H1 (cell line): ENCODE data around the gene DIAPH2. TPM values are rescaled to one million over a fixed set of nuclear protein-coding genes. Genes with fewer than 3 reads are reported as not detected.

Experiments used
- CTCF ChIA-PET: fragments of 300-600 bp; sonication (Branson Sonifier 250); formaldehyde crosslinking; loops from one replicate; lab custom pipeline; 2021; ENCODE audit not compliant: partially characterized antibody; lab: Charles Lee
- POLR2A ChIA-PET: fragments of 300-600 bp; sonication (Branson Sonifier 250); formaldehyde crosslinking; loops from one replicate; lab custom pipeline; 2021; ENCODE audit warnings: inconsistent platforms; ENCODE audit not compliant: partially characterized antibody; lab: Charles Lee
- DNase-seq, 2 experiments: peaks; one replicate each; pipeline versions ENCODE4 v3.0.0 to v3.0.0-alpha.2; 2010 to 2022; ENCODE audit warnings: low spot score in 2 of 2, low read depth in 1 of 2, mixed read lengths in 1 of 2
- FAIRE-seq: peaks from 2 replicates; lab custom pipeline; 2011; peaks lifted over from hg19 to GRCh38; lab: Jason Lieb, UNC
- H2AFZ ChIP-seq: 2 replicates; pipeline ENCODE4 v1.8.1; 2012; ENCODE audit warnings: low read length, inconsistent platforms
- H2AK5ac ChIP-seq: 2 replicates; pipeline ENCODE4 v1.6.1; 2013; ENCODE audit warnings: low read depth, low read length
- H2BK120ac ChIP-seq: replicated peaks from 2 replicates; pipeline ENCODE3; 2013; ENCODE audit warnings: low read depth, low read length, inconsistent platforms
- H2BK12ac ChIP-seq: 2 replicates; pipeline ENCODE4 v1.6.1; 2013; ENCODE audit warnings: low read depth, low read length
- H2BK15ac ChIP-seq: 2 replicates; pipeline ENCODE4 v1.6.1; 2013; ENCODE audit warnings: low read length
- H2BK20ac ChIP-seq: 2 replicates; pipeline ENCODE4 v1.6.1; 2013; ENCODE audit warnings: low read length
- H2BK5ac ChIP-seq: 2 replicates; pipeline ENCODE4 v1.6.1; 2013; ENCODE audit warnings: low read depth, low read length
- H3K14ac ChIP-seq: 2 replicates; pipeline ENCODE4 v1.6.1; 2013; ENCODE audit warnings: inconsistent platforms; ENCODE audit not compliant: insufficient read length
- H3K18ac ChIP-seq: 2 replicates; pipeline ENCODE4 v1.6.1; 2013; ENCODE audit warnings: low read length; ENCODE audit errors: extremely low read depth
- H3K23ac ChIP-seq: 2 replicates; pipeline ENCODE4 v1.6.1; 2013; ENCODE audit warnings: inconsistent platforms; ENCODE audit not compliant: insufficient read length
- H3K23me2 ChIP-seq: 2 replicates; pipeline ENCODE4 v1.6.1; 2013; ENCODE audit warnings: low read depth, low read length
- H3K27ac ChIP-seq: 2 replicates; pipeline ENCODE4 v1.6.1; 2011; ENCODE audit warnings: low read depth, low read length, inconsistent platforms
- H3K27me3 ChIP-seq, 4 experiments: replicated peaks in 1 of 4; 1 replicate in 1 of 4; 2 replicates in 3 of 4; pipeline versions ENCODE4 v1.6.1 to v1.8.1; 2011 to 2013; ENCODE audit warnings: low read length in 3 of 4, mild to moderate bottlenecking in 3 of 4, inconsistent platforms in 2 of 4, mixed read lengths in 2 of 4, moderate library complexity in 1 of 4; ENCODE audit not compliant: control insufficient read depth in 3 of 4, insufficient read depth in 3 of 4; ENCODE audit errors: extremely low read depth in 1 of 4
- H3K36me3 ChIP-seq, 4 experiments: 2 replicates each; pipeline versions ENCODE4 v1.6.1 to v1.8.1; 2011 to 2013; ENCODE audit warnings: mild to moderate bottlenecking in 4 of 4, low read length in 3 of 4, moderate library complexity in 2 of 4, control low read depth in 1 of 4, inconsistent platforms in 1 of 4; ENCODE audit not compliant: insufficient read depth in 4 of 4, control insufficient read depth in 2 of 4
- H3K4ac ChIP-seq: replicated peaks from 2 replicates; pipeline ENCODE3; 2013; ENCODE audit warnings: low read length, low read depth, mixed read lengths, inconsistent platforms; ENCODE audit not compliant: insufficient read length
- H3K4me1 ChIP-seq, 4 experiments: replicated peaks in 1 of 4; 1 replicate in 1 of 4; 2 replicates in 3 of 4; pipeline versions ENCODE4 v1.6.1 to v1.8.1; 2011 to 2013; ENCODE audit warnings: low read length in 3 of 4, inconsistent platforms in 2 of 4, mixed read lengths in 1 of 4; ENCODE audit not compliant: insufficient read depth in 4 of 4, control insufficient read depth in 3 of 4
- H3K4me2 ChIP-seq, 2 experiments: 2 replicates each; pipeline versions ENCODE4 v1.6.1 to v1.8.1; 2011 to 2013; ENCODE audit warnings: low read depth in 2 of 2, low read length in 2 of 2, control low read depth in 1 of 2, inconsistent platforms in 1 of 2, mild to moderate bottlenecking in 1 of 2; ENCODE audit not compliant: insufficient read depth in 1 of 2
- H3K4me3 ChIP-seq, 4 experiments: fragments of 200-600, 300-600 bp in 1 of 4; sonication (generic), shearing (Covaris generic), sonication (Bioruptor Twin) in 1 of 4; 2 replicates each; pipeline versions ENCODE4 v1.5.1 to v1.8.1; 2011 to 2016; ENCODE audit warnings: low read length in 4 of 4, low read depth in 3 of 4, control low read depth in 2 of 4, inconsistent platforms in 2 of 4, mild to moderate bottlenecking in 2 of 4, mixed read lengths in 1 of 4, moderate library complexity in 1 of 4; ENCODE audit not compliant: insufficient read depth in 2 of 4; ENCODE audit errors: extremely low read depth in 1 of 4
- H3K56ac ChIP-seq: replicated peaks from 2 replicates; pipeline ENCODE3; 2013; ENCODE audit warnings: low read depth, mild to moderate bottlenecking, mixed read lengths, low read length, inconsistent platforms; ENCODE audit not compliant: insufficient read length
- H3K79me1 ChIP-seq: 2 replicates; pipeline ENCODE4 v1.6.1; 2013; ENCODE audit warnings: low read depth, low read length, control low read depth
- H3K79me2 ChIP-seq, 2 experiments: 2 replicates each; pipeline versions ENCODE4 v1.6.1 to v1.8.1; 2012 to 2013; ENCODE audit warnings: low read length in 2 of 2, mild to moderate bottlenecking in 2 of 2, inconsistent platforms in 1 of 2; ENCODE audit not compliant: insufficient read depth in 2 of 2, control insufficient read depth in 1 of 2
- H3K9ac ChIP-seq, 4 experiments: replicated peaks in 1 of 4; 1 replicate in 1 of 4; 2 replicates in 3 of 4; pipeline versions ENCODE4 v1.6.1 to v1.8.1; 2011 to 2013; ENCODE audit warnings: low read depth in 3 of 4, low read length in 3 of 4, control low read depth in 2 of 4, mild to moderate bottlenecking in 2 of 4, moderate library complexity in 2 of 4, inconsistent platforms in 1 of 4; ENCODE audit errors: extremely low read depth in 1 of 4
- H3K9me3 ChIP-seq, 2 experiments: 2 replicates each; pipeline versions ENCODE4 v1.6.1 to v1.8.1; 2012 to 2013; ENCODE audit warnings: mild to moderate bottlenecking in 2 of 2, moderate library complexity in 2 of 2, control low read depth in 1 of 2, inconsistent platforms in 1 of 2, low read depth in 1 of 2, low read length in 1 of 2, mixed read lengths in 1 of 2; ENCODE audit not compliant: insufficient read depth in 2 of 2
- H4K20me1 ChIP-seq, 2 experiments: replicated peaks in 1 of 2; 2 replicates each; pipeline versions ENCODE3 to v1.8.1; 2011 to 2013; ENCODE audit warnings: inconsistent platforms in 2 of 2, low read length in 2 of 2, mild to moderate bottlenecking in 1 of 2; ENCODE audit not compliant: insufficient read depth in 2 of 2, control insufficient read depth in 1 of 2
- H4K5ac ChIP-seq: 2 replicates; pipeline ENCODE4 v1.6.1; 2013; ENCODE audit warnings: low read length, low read depth, mixed read lengths, inconsistent platforms; ENCODE audit not compliant: insufficient read length
- H4K8ac ChIP-seq: 2 replicates; pipeline ENCODE4 v1.8.0; 2013; ENCODE audit warnings: mild to moderate bottlenecking, moderate library complexity, low read length, inconsistent platforms; ENCODE audit not compliant: insufficient read depth; ENCODE audit errors: extremely low read depth
- H4K91ac ChIP-seq: replicated peaks from 2 replicates; pipeline ENCODE3; 2013; ENCODE audit warnings: low read length, mixed read lengths, inconsistent platforms; ENCODE audit not compliant: insufficient read length
- CHD2 ChIP-seq: IDR thresholded peaks from 2 replicates; pipeline ENCODE4 v1.6.1; 2012; ENCODE audit warnings: low read length, improper control_type of control experiment
- E2F6 ChIP-seq: IDR thresholded peaks from 2 replicates; pipeline ENCODE4 v1.6.1; 2012; ENCODE audit warnings: inconsistent platforms
- EGR1 ChIP-seq: IDR thresholded peaks from 2 replicates; pipeline ENCODE4 v1.6.1; 2011; ENCODE audit warnings: low read depth, low read length, borderline replicate concordance
- JUND ChIP-seq: IDR thresholded peaks from 2 replicates; pipeline ENCODE4 v1.6.1; 2011; ENCODE audit warnings: mild to moderate bottlenecking, improper control_type of control experiment, low read length
- KDM4A ChIP-seq: IDR thresholded peaks from one replicate; pipeline ENCODE4 v1.7.1; 2012; ENCODE audit warnings: low read depth, mild to moderate bottlenecking, moderate library complexity, low read length, inconsistent platforms; ENCODE audit not compliant: severe bottlenecking
- POU5F1 ChIP-seq: IDR thresholded peaks from 2 replicates; pipeline ENCODE4 v1.6.1; 2011; ENCODE audit warnings: low read depth, mild to moderate bottlenecking, low read length, moderate library complexity
- SIX5 ChIP-seq: IDR thresholded peaks from 2 replicates; pipeline ENCODE4 v1.6.1; 2011; ENCODE audit warnings: mild to moderate bottlenecking, low read depth, low read length
- SP1 ChIP-seq: IDR thresholded peaks from 2 replicates; pipeline ENCODE4 v1.6.1; 2011; ENCODE audit warnings: low read depth, low read length
- SP2 ChIP-seq: IDR thresholded peaks from 2 replicates; pipeline ENCODE4 v1.6.1; 2012; ENCODE audit warnings: mild to moderate bottlenecking, low read length, inconsistent platforms
- WGBS, 2 experiments: shearing (Covaris generic) in 1 of 2; methylation state at CpG; one replicate each; pipeline versions ENCODE4 v1.1.6 to v1.1.7; 2013 to 2015; ENCODE audit warnings: low lambda C conversion rate in 2 of 2, mixed read lengths in 2 of 2, inconsistent platforms in 1 of 2, low coverage in 1 of 2, missing lambda C conversion rate in 1 of 2; ENCODE audit not compliant: insufficient replicate concordance in 2 of 2, insufficient coverage in 1 of 2, insufficient read length in 1 of 2; ENCODE audit errors: extremely low coverage in 1 of 2, missing lambda C conversion rate in 1 of 2; 5-methylcytosine and 5-hydroxymethylcytosine counted together
- polyA plus RNA-seq, 7 experiments: library from polyadenylated mRNA; depleted of rRNA in 3 of 7; stranded (reverse) in 5 of 7; unstranded in 2 of 7; fragments of >200 nt in 5 of 7; fragments of 200-250 nt in 2 of 7; gene quantifications; 1 replicate in 5 of 7; 2 replicates in 1 of 7; 4 replicates in 1 of 7; pipeline versions ENCODE4 v1.2.1 to v1.2.3, GENCODE V29; 2011 to 2013; ENCODE audit warnings: missing spikeins in 2 of 7, mixed read lengths in 2 of 7
- total RNA-seq: library from RNA; stranded (reverse); fragmentation: NEBNext Ultra II Directional; extraction: Animal tissue kit (Norgen Biotek cat#: 25700); gene quantifications from 2 replicates; pipeline ENCODE4 v1.2.1, GENCODE V29; 2021

Gene DIAPH2
- total and polyA plus RNA-seq, 2 of the 8 experiments (the other 6 are each of a cell fraction or from before 2014, with no cell fraction given), result 4.4 to 24.3 TPM

DNA sequence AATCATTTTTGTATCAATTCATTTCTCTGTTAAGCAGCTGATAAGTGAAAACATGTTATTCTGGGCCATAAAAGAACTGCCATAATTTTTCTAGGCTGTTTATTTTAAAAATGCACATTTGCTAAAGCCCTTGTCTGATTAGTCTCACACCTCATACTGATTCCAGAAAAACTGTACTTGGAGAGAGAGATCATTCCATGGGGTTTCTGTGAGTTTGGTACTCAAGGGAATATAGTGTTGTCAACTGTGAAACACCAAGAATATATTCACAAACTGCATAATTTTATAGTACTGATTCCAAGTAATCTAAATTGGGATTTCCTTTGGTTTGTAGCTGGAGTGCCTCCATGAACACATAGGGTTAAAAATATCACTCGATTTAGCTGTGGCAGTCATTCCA is 746.6 kb downstream of the DIAPH2 start:
- DNase-seq (no peak), FAIRE-seq (no peak)
- Histone ChIP-seq H4K20me1 (no peaks in the 10 kb centered on the region), H3K4me3 (no peak overlapping the region), H2BK5ac (no peak overlapping the region), H4K5ac (no peak overlapping the region), H2BK20ac (no peak overlapping the region), H3K36me3 (peaks cover 0 to 29% (median 4%) of the 10 kb centered on the region in 4 experiments; a peak in 6 of 8 replicates), H3K9ac (no peak overlapping the region), H3K56ac (no peak overlapping the region), H2AK5ac (no peak overlapping the region), H2BK12ac (no peak overlapping the region), H4K8ac (no peak overlapping the region), H3K9me3 (no peaks in the 10 kb centered on the region), H3K79me1 (no peaks in the 10 kb centered on the region), H3K27ac (no peak overlapping the region), H2BK15ac (no peak overlapping the region), H3K4ac (no peak overlapping the region), H3K18ac (no peak overlapping the region), H3K27me3 (no peaks in the 10 kb centered on the region), H2BK120ac (no peak overlapping the region), H3K79me2 (no peaks in the 10 kb centered on the region), H3K14ac (no peak overlapping the region), H3K23me2 (no peaks in the 10 kb centered on the region), H3K4me2 (no peak overlapping the region), H3K23ac (no peak overlapping the region), H3K4me1 (no peaks in the 10 kb centered on the region), H4K91ac (no peak overlapping the region), H2AFZ (no peak overlapping the region)
- ChIA-PET POLR2A (no interaction called here), CTCF (no interaction called here)
- 89% methylated on average over 1 of the region's 1 CpG; no CpG with 5 or more reads in 1 of the 2 experiments for WGBS, 2 experiments
- TF ChIP-seq EGR1 (no peak), JUND (no peak), SP1 (no peak), CHD2 (no peak), POU5F1 (no peak), KDM4A (no peak), E2F6 (no peak), SP2 (no peak), SIX5 (no peak)
